Vagina (tissue), 2 donors: ENCODE results near the gene PPP2R5E.

ENCODE experiments used
- POLR2AphosphoS5 ChIP-seq, 2 donors: sonication (generic); formaldehyde crosslinking; IDR thresholded peaks; one replicate each; pipeline ENCODE4 v1.9.0; 2017; ENCODE audit warnings: antibody characterized with exemption in 2 of 2, mild to moderate bottlenecking in 2 of 2, low read depth in 1 of 2; ENCODE audit not compliant: insufficient read depth in 1 of 2
- TF ChIP-seq, protein P1 (sequence below), 3 experiments: fragments of 450-650 bp in 2 of 3; fragments of 200-600 bp in 1 of 3; sonication (generic) in 1 of 3; IDR thresholded peaks; one replicate each; pipeline ENCODE4 v1.5.1; 2017 to 2019; ENCODE audit warnings: antibody characterized with exemption in 3 of 3, mild to moderate bottlenecking in 2 of 3, moderate library complexity in 2 of 3

DNA sequence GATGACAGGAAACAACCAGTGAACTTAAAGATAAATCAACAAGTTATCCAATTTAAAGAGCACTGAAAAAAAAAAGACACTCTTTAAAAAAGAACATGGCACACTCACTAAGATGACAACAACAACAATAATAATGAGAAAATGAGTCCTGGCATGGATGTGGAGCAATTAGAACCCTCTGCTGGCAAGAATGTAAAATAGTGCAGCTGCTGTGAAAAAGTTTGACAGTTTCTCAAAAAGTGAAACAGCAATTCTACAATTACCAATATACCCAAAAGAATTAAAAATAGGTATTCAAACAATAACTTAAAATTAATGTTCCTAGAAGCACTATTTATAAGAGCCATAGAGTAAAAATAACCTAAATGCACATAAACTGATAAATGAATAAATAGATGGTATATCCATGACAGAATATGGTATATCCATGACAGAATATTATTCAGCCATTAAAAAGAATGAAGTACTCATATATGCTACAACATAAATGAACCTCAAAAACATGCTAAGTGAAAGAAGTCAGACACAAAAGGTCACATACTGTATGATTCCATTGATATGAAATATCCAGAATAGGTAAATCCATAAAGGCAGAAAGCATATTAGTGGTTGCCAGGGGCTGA is 175.3 kb downstream of the PPP2R5E start:
- TF ChIP-seq, protein P1, sequence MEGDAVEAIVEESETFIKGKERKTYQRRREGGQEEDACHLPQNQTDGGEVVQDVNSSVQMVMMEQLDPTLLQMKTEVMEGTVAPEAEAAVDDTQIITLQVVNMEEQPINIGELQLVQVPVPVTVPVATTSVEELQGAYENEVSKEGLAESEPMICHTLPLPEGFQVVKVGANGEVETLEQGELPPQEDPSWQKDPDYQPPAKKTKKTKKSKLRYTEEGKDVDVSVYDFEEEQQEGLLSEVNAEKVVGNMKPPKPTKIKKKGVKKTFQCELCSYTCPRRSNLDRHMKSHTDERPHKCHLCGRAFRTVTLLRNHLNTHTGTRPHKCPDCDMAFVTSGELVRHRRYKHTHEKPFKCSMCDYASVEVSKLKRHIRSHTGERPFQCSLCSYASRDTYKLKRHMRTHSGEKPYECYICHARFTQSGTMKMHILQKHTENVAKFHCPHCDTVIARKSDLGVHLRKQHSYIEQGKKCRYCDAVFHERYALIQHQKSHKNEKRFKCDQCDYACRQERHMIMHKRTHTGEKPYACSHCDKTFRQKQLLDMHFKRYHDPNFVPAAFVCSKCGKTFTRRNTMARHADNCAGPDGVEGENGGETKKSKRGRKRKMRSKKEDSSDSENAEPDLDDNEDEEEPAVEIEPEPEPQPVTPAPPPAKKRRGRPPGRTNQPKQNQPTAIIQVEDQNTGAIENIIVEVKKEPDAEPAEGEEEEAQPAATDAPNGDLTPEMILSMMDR (IDR thresholded peaks at IDR 0.05), result no peak
- no peak for TF ChIP-seq POLR2AphosphoS5 (IDR thresholded peaks at IDR 0.05; ENCODE audit: insufficient read depth in 1 of 2, low read depth in 1 of 2)
